ENCODE measurements around the gene CTXND2. TPM values are rescaled to one million over a fixed set of nuclear protein-coding genes. Genes with fewer than 3 reads are reported as not detected.

CTXND2 gene
- total RNA-seq, 1 experiment from 2014 or later, result not detected

GRCh38 chr1:150954708-150955107 lies 67.8 kb downstream of the CTXND2 start:
- H3K27me3 ChIP-seq (replicated peaks), result no peaks in the 10 kb centered on the region
- H3K9me3 ChIP-seq (replicated peaks), result no peaks in the 10 kb centered on the region
- H3K36me3 ChIP-seq, result peaks cover 77% of the 10 kb centered on the region
- H3K27ac ChIP-seq, result no peak overlapping the region
- no peak overlapping the region for H3K4me3 ChIP-seq
- DNase-seq (ENCODE audit: low read depth in 1 of 2, low spot score in 2 of 2), result no peak
- H3K4me1 ChIP-seq (replicated peaks), result no peaks in the 10 kb centered on the region

- DNase-seq (ENCODE audit: low read depth in 1 of 2, low spot score in 2 of 2), result no peak
- H3K9me3 ChIP-seq (replicated peaks), result no peaks in the 10 kb centered on the region
- no peak overlapping the region for H3K4me3 ChIP-seq
- H3K4me1 ChIP-seq (replicated peaks), result no peaks in the 10 kb centered on the region
- no peaks in the 10 kb centered on the region for H3K27me3 ChIP-seq (replicated peaks)
- peaks cover 79% of the 10 kb centered on the region for H3K36me3 ChIP-seq
- H3K27ac ChIP-seq, result no peak overlapping the region
Measured at GRCh38 chr1:150955280-150955679, 68.3 kb downstream of the CTXND2 start.

GRCh38 chr1:150957666-150958065 lies 70.7 kb downstream of the CTXND2 start:
- Histone ChIP-seq H3K36me3 (peaks cover 78% of the 10 kb centered on the region), H3K27me3 (replicated peaks) (no peaks in the 10 kb centered on the region), H3K4me1 (replicated peaks) (no peaks in the 10 kb centered on the region), H3K4me3 (no peak overlapping the region), H3K9me3 (replicated peaks) (no peaks in the 10 kb centered on the region), H3K27ac (no peak overlapping the region)
- DNase-seq (ENCODE audit: low read depth in 1 of 2, low spot score in 2 of 2), result no peak

GRCh38 chr1:150960646-150961045 lies 73.7 kb downstream of the CTXND2 start:
- no peak for DNase-seq (ENCODE audit: low read depth in 1 of 2, low spot score in 2 of 2)
- Histone ChIP-seq H3K27ac (no peak overlapping the region), H3K9me3 (replicated peaks) (no peaks in the 10 kb centered on the region), H3K36me3 (peaks cover 80% of the 10 kb centered on the region), H3K4me1 (replicated peaks) (no peaks in the 10 kb centered on the region), H3K4me3 (no peak overlapping the region), H3K27me3 (replicated peaks) (no peaks in the 10 kb centered on the region)

- no peaks in the 10 kb centered on the region for H3K27me3 ChIP-seq (replicated peaks)
- peaks cover 89% of the 10 kb centered on the region for H3K36me3 ChIP-seq
- no peak overlapping the region for H3K27ac ChIP-seq
- H3K4me3 ChIP-seq, result no peak overlapping the region
- no peaks in the 10 kb centered on the region for H3K9me3 ChIP-seq (replicated peaks)
- no peak for DNase-seq (ENCODE audit: low read depth in 1 of 2, low spot score in 2 of 2)
- H3K4me1 ChIP-seq (replicated peaks), result no peaks in the 10 kb centered on the region
Measured at GRCh38 chr1:150961756-150962155, 74.8 kb downstream of the CTXND2 start.

Other genes starting within 250 kb of the CTXND2 start
- gene GOLPH3L, start 190.0 kb upstream of the CTXND2 start, total RNA-seq (2014; rRNA removed; shearing (Covaris generic)), result 2.3 and 3.9 TPM in 2 replicates
- not detected in 2 replicates for gene HORMAD1, start 166.2 kb upstream of the CTXND2 start, total RNA-seq (2014; rRNA removed; shearing (Covaris generic))
- gene CTSS, start 121.4 kb upstream of the CTXND2 start, total RNA-seq (2014; rRNA removed; shearing (Covaris generic)), result 6.6 and 13.4 TPM in 2 replicates
- gene CTSK, start 78.9 kb upstream of the CTXND2 start, total RNA-seq (2014; rRNA removed; shearing (Covaris generic)), result 44.6 and 46.2 TPM in 2 replicates
- gene ARNT, start 10.5 kb upstream of the CTXND2 start, total RNA-seq (2014; rRNA removed; shearing (Covaris generic)), result 33.2 and 49.7 TPM in 2 replicates
- 21.0 and 30.6 TPM in 2 replicates for gene SETDB1, start 39.2 kb downstream of the CTXND2 start, total RNA-seq (2014; rRNA removed; shearing (Covaris generic))
- gene CERS2, start 87.7 kb downstream of the CTXND2 start, total RNA-seq (2014; rRNA removed; shearing (Covaris generic)), result 145 and 165 TPM in 2 replicates
- 0.66 TPM in 1 of 2 replicates, not detected in the other for gene ANXA9, start 95.2 kb downstream of the CTXND2 start, total RNA-seq (2014; rRNA removed; shearing (Covaris generic))
- 5.9 and 6.6 TPM in 2 replicates for gene MINDY1, start 119.8 kb downstream of the CTXND2 start, total RNA-seq (2014; rRNA removed; shearing (Covaris generic))
- 8.1 and 22.3 TPM in 2 replicates for gene PRUNE1, start 121.3 kb downstream of the CTXND2 start, total RNA-seq (2014; rRNA removed; shearing (Covaris generic))
- 0.42 and 0.75 TPM in 2 replicates for gene BNIPL, start 149.4 kb downstream of the CTXND2 start, total RNA-seq (2014; rRNA removed; shearing (Covaris generic))
- 0.38 and 0.74 TPM in 2 replicates for gene C1orf56, start 160.6 kb downstream of the CTXND2 start, total RNA-seq (2014; rRNA removed; shearing (Covaris generic))
- gene CDC42SE1, start 172.5 kb downstream of the CTXND2 start, total RNA-seq (2014; rRNA removed; shearing (Covaris generic)), result 35.2 and 67.2 TPM in 2 replicates
- 23.7 and 26.5 TPM in 2 replicates for gene MLLT11, start 173.3 kb downstream of the CTXND2 start, total RNA-seq (2014; rRNA removed; shearing (Covaris generic))
- 9.3 and 11.7 TPM in 2 replicates for gene GABPB2, start 183.6 kb downstream of the CTXND2 start, total RNA-seq (2014; rRNA removed; shearing (Covaris generic))